Measurements from ENCODE around the gene GP1BA. TPM values are rescaled to one million over a fixed set of nuclear protein-coding genes. Genes with fewer than 3 reads are reported as not detected.

GP1BA gene
- total RNA-seq, 1 experiment from 2014 or later: not detected

- no peak for DNase-seq (ENCODE audit: low read depth)
These were observed 18.7 kb downstream of the GP1BA start, which contains the start of gene ENO3 for GRCh38 chr17:4950746-4951204. ENO3 (plus strand) TSS chr17:4951119; CDS start chr17:4951830, 711 bp downstream.

GRCh38 chr17:4951486-4951885, 19.4 kb downstream of the GP1BA start:
- no peak for DNase-seq (ENCODE audit: low read depth)

GRCh38 chr17:4953451-4953961, 21.4 kb downstream of the GP1BA start:
- no peak for DNase-seq (ENCODE audit: low read depth)

GRCh38 chr17:4955091-4955490, 23.0 kb downstream of the GP1BA start:
- no peak for DNase-seq (ENCODE audit: low read depth)

- DNase-seq (ENCODE audit: low read depth): no peak
These were observed 24.5 kb downstream of the GP1BA start for GRCh38 chr17:4956493-4957061.

- DNase-seq (ENCODE audit: low read depth): no peak
These were observed 26.0 kb downstream of the GP1BA start for GRCh38 chr17:4958102-4958501.

GRCh38 chr17:4959261-4959965, 27.3 kb downstream of the GP1BA start:
- no peak for DNase-seq (ENCODE audit: low read depth)

- no peak for DNase-seq (ENCODE audit: low read depth)
These were observed 28.3 kb downstream of the GP1BA start for GRCh38 chr17:4960279-4960922.

GRCh38 chr17:4965311-4965986, 33.4 kb downstream of the GP1BA start:
- no peak for DNase-seq (ENCODE audit: low read depth)

GRCh38 chr17:4966844-4967538, 34.9 kb downstream of the GP1BA start:
- DNase-seq (ENCODE audit: low read depth): peak; percentile 99

GRCh38 chr17:4967539-4968485, 35.7 kb downstream of the GP1BA start, which contains the start of gene SPAG7:
SPAG7 (minus strand) TSS chr17:4967817; CDS start chr17:4967804, 13 bp downstream.
- peak; percentile 92 for DNase-seq (ENCODE audit: low read depth)

- DNase-seq (ENCODE audit: low read depth): no peak
These were observed 36.5 kb downstream of the GP1BA start for GRCh38 chr17:4968486-4969046.

- peak; percentile 87 for DNase-seq (ENCODE audit: low read depth)
These were observed 37.0 kb downstream of the GP1BA start for GRCh38 chr17:4969047-4969550.

- DNase-seq (ENCODE audit: low read depth): no peak
These were observed 37.6 kb downstream of the GP1BA start for GRCh38 chr17:4969551-4970173.

GRCh38 chr17:4970273-4970672, 38.2 kb downstream of the GP1BA start:
- no peak for DNase-seq (ENCODE audit: low read depth)

- no peak for DNase-seq (ENCODE audit: low read depth)
These were observed 39.7 kb downstream of the GP1BA start for GRCh38 chr17:4971826-4972225.

- no peak for DNase-seq (ENCODE audit: low read depth)
These were observed 40.2 kb downstream of the GP1BA start for GRCh38 chr17:4972322-4972721.

GRCh38 chr17:4972752-4973151, 40.7 kb downstream of the GP1BA start:
- DNase-seq (ENCODE audit: low read depth): no peak

All from RPMI7951 (cell line).